Mammary epithelial cell (primary cell): Measurements from ENCODE around the gene CFAP43.

Source experiments
- CTCF ChIP-seq, 2 donors: IDR thresholded peaks in 1 of 2; conservative IDR thresholded peaks in 1 of 2; 2 replicates each; pipeline ENCODE4 v1.5.1; 2011 to 2012; ENCODE audit warnings: inconsistent platforms in 2 of 2, low read length in 2 of 2, mild to moderate bottlenecking in 2 of 2, control low read depth in 1 of 2, low read depth in 1 of 2; ENCODE audit not compliant: insufficient read depth in 1 of 2; ENCODE audit errors: extremely low read depth in 1 of 2
- EZH2 ChIP-seq: IDR thresholded peaks from 2 replicates; pipeline ENCODE4 v1.6.1; 2012; ENCODE audit warnings: low read length, inconsistent platforms, borderline replicate concordance

GRCh38 chr10:104199567-104199966 is 32.6 kb downstream of the CFAP43 start:
- TF ChIP-seq CTCF (conservative IDR thresholded peaks at IDR 0.05 in 1 of 2, IDR thresholded peaks at IDR 0.05 in 1 of 2; ENCODE audit: extremely low read depth in 1 of 2, insufficient read depth in 1 of 2, low read depth in 1 of 2, low read length in 2 of 2) (no peak), EZH2 (no peak)
